IMR-90 (cell line): ENCODE measurements around the gene PPP1R14B.

Experiments used
- BHLHE40 ChIP-seq: fragments of 150-350 bp; IDR thresholded peaks from 2 replicates; pipeline ENCODE4 v1.6.1; 2016; ENCODE audit warnings: mild to moderate bottlenecking, low read depth, low read length
- CEBPB ChIP-seq: IDR thresholded peaks from 2 replicates; pipeline ENCODE4 v1.6.1; 2012; ENCODE audit warnings: low read depth, low read length, improper control_type of control experiment
- CHD1 ChIP-seq: IDR thresholded peaks from 2 replicates; pipeline ENCODE4 v1.6.1; 2012; ENCODE audit warnings: low read depth, low read length, improper control_type of control experiment
- CTCF ChIP-seq: conservative IDR thresholded peaks from 2 replicates; pipeline ENCODE4 v1.5.1; 2012; ENCODE audit warnings: mild to moderate bottlenecking, low read depth, low read length, improper control_type of control experiment
- ELK1 ChIP-seq: fragments of 150-350 bp; IDR thresholded peaks from 2 replicates; pipeline ENCODE4 v1.6.1; 2016; ENCODE audit warnings: low read depth, mild to moderate bottlenecking, low read length, moderate library complexity, borderline replicate concordance
- MAZ ChIP-seq: IDR thresholded peaks from 2 replicates; pipeline ENCODE4 v1.6.1; 2012; ENCODE audit warnings: low read depth, mild to moderate bottlenecking, low read length, improper control_type of control experiment, moderate library complexity, borderline replicate concordance
- MXI1 ChIP-seq: IDR thresholded peaks from 2 replicates; pipeline ENCODE4 v1.6.1; 2012; ENCODE audit warnings: low read depth, mild to moderate bottlenecking, low read length, moderate library complexity, borderline replicate concordance
- POLR2A ChIP-seq: IDR thresholded peaks from 2 replicates; pipeline ENCODE4 v1.6.1; 2012; ENCODE audit warnings: mild to moderate bottlenecking, low read depth, low read length
- RAD21 ChIP-seq: IDR thresholded peaks from 2 replicates; pipeline ENCODE4 v1.6.1; 2012; ENCODE audit warnings: low read length, improper control_type of control experiment
- RCOR1 ChIP-seq: IDR thresholded peaks from 2 replicates; pipeline ENCODE4 v1.6.1; 2012; ENCODE audit warnings: mild to moderate bottlenecking, low read length, improper control_type of control experiment; ENCODE audit not compliant: insufficient replicate concordance
- SMC3 ChIP-seq: fragments of 150-350 bp; IDR thresholded peaks from 2 replicates; pipeline ENCODE4 v1.6.1; 2016; ENCODE audit warnings: low read depth, mild to moderate bottlenecking, antibody characterized with exemption, low read length, moderate library complexity
- USF2 ChIP-seq: fragments of 150-350 bp; IDR thresholded peaks from 2 replicates; pipeline ENCODE4 v1.6.1; 2017; ENCODE audit warnings: mild to moderate bottlenecking, antibody characterized with exemption, low read length, low read depth

- TF ChIP-seq MXI1 (no peak), CHD1 (no peak), CTCF (no peak), MAZ (peak; percentile 34; the same call in 1 of the 2 replicates), POLR2A (no peak), ELK1 (no peak), SMC3 (no peak), RCOR1 (no peak), RAD21 (no peak), CEBPB (no peak), USF2 (no peak), BHLHE40 (no peak)
Observed at GRCh38 chr11:64207256-64208085, 39.3 kb downstream of the PPP1R14B start.
